Gastroesophageal sphincter (tissue), 3 donors: Measurements from ENCODE around the gene SNRNP70.
"Not testable (repeated sequence)": the region's sequence is repeated elsewhere in the genome, so short reads cannot be mapped to it uniquely, and the experiment has no call there.

Experiments used
- EP300 ChIP-seq: sonication (generic); formaldehyde crosslinking; IDR thresholded peaks from one replicate; pipeline ENCODE4 v1.6.1; 2017; ENCODE audit warnings: antibody characterized with exemption, mild to moderate bottlenecking
- POLR2A ChIP-seq, 2 donors: fragments of 450-650 bp; IDR thresholded peaks; one replicate each; pipeline ENCODE4 v1.6.1; 2017; ENCODE audit warnings: antibody characterized with exemption in 2 of 2, mild to moderate bottlenecking in 2 of 2, moderate library complexity in 1 of 2
- TF ChIP-seq, protein P1 (sequence below), 4 experiments: fragments of 200-600 bp in 2 of 4; fragments of 450-650 bp in 2 of 4; sonication (generic) in 1 of 4; IDR thresholded peaks; one replicate each; pipeline ENCODE4 v1.5.1; 2017 to 2019; ENCODE audit warnings: antibody characterized with exemption in 4 of 4, mild to moderate bottlenecking in 2 of 4, moderate library complexity in 2 of 4

DNA sequence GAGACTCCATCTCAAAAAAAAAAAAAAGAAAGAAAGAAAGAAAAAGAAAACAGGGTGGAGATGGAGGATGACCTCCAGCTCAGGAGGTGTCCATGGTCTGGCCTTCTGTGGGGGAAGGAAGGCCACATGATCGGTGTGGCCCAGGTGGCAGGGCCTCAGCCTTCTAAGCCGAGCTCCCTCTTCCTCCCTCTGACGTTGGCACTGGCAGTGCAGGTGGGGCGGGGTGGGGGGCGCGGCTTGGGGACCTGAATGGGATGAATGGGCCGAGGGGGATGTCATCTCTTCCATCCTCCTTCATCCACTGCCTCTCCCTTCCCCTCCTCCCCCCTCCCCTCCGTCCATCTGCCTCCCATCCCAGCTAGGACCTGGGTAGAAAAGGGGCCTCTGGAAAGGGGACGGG, 45.5 kb upstream of the SNRNP70 start:
- TF ChIP-seq, protein P1, sequence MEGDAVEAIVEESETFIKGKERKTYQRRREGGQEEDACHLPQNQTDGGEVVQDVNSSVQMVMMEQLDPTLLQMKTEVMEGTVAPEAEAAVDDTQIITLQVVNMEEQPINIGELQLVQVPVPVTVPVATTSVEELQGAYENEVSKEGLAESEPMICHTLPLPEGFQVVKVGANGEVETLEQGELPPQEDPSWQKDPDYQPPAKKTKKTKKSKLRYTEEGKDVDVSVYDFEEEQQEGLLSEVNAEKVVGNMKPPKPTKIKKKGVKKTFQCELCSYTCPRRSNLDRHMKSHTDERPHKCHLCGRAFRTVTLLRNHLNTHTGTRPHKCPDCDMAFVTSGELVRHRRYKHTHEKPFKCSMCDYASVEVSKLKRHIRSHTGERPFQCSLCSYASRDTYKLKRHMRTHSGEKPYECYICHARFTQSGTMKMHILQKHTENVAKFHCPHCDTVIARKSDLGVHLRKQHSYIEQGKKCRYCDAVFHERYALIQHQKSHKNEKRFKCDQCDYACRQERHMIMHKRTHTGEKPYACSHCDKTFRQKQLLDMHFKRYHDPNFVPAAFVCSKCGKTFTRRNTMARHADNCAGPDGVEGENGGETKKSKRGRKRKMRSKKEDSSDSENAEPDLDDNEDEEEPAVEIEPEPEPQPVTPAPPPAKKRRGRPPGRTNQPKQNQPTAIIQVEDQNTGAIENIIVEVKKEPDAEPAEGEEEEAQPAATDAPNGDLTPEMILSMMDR (IDR thresholded peaks at IDR 0.05) = not testable (repeated sequence)
- TF ChIP-seq POLR2A (IDR thresholded peaks at IDR 0.05); EP300: not testable (repeated sequence)
